SK-N-SH (cell line): ENCODE data around the gene CNTN4.

ENCODE experiments used
- CHD2 ChIP-seq: fragments of 150-350 bp; IDR thresholded peaks from 2 replicates; pipeline ENCODE4 v1.6.1; 2018; ENCODE audit warnings: low read length; ENCODE audit not compliant: partially characterized antibody
- EZH2phosphoT487 ChIP-seq: fragments of 200-600 bp; sonication (generic); IDR thresholded peaks from 2 replicates; pipeline ENCODE4 v1.6.1; 2017; ENCODE audit warnings: low read depth, mixed run types, mild to moderate bottlenecking, antibody characterized with exemption, moderate library complexity, borderline replicate concordance
- GABPA ChIP-seq: IDR thresholded peaks from 2 replicates; pipeline ENCODE4 v1.4.0; 2012; ENCODE audit warnings: low read depth, mild to moderate bottlenecking
- RFX5 ChIP-seq: IDR thresholded peaks from 2 replicates; pipeline ENCODE4 v1.6.1; 2012; ENCODE audit warnings: mild to moderate bottlenecking, improper control_type of control experiment, low read length
- TAF1 ChIP-seq: IDR thresholded peaks from 2 replicates; pipeline ENCODE4 v1.6.1; 2012; ENCODE audit warnings: low read depth, mild to moderate bottlenecking, low read length, moderate library complexity, borderline replicate concordance
- TEAD4 ChIP-seq: IDR thresholded peaks from 2 replicates; pipeline ENCODE4 v1.4.0; 2012; ENCODE audit warnings: mild to moderate bottlenecking, borderline replicate concordance; ENCODE audit not compliant: insufficient read depth
- TF ChIP-seq, protein P1 (sequence below): IDR thresholded peaks from 2 replicates; pipeline ENCODE4 v1.6.1; 2012; ENCODE audit warnings: mild to moderate bottlenecking, low read depth, low read length, moderate library complexity
- TF ChIP-seq, protein P2 (sequence below): IDR thresholded peaks from 2 replicates; pipeline ENCODE4; 2012
- TF ChIP-seq, protein P3 (sequence below): fragments of 200-600 bp; sonication (generic); IDR thresholded peaks from 2 replicates; pipeline ENCODE4 v1.6.1; 2017; ENCODE audit warnings: antibody characterized with exemption, mild to moderate bottlenecking, moderate library complexity
- TF ChIP-seq, protein P4 (sequence below): IDR thresholded peaks from 2 replicates; pipeline ENCODE4 v1.4.0; 2012; ENCODE audit warnings: low read depth

DNA sequence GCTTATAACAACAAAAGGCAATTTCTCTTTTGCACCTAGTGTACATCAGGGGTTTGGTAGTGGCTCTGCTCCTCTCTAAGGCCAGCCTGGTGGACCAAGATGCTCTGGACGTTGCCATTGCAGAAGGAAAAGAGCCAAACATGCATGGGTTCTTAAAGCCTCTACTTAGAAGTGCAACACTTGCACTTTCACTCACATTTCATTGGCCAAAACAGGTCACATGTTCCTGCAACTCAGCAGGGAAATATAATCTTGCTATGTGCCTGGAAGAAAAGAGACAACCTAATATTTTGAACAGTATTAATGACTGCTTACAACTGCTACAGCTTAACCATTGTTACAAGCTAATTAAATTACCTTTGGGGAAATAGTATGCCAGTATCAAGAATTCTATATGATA, 828.6 kb downstream of the CNTN4 start:
- TF ChIP-seq TAF1 = no peak
- TF ChIP-seq, protein P1, sequence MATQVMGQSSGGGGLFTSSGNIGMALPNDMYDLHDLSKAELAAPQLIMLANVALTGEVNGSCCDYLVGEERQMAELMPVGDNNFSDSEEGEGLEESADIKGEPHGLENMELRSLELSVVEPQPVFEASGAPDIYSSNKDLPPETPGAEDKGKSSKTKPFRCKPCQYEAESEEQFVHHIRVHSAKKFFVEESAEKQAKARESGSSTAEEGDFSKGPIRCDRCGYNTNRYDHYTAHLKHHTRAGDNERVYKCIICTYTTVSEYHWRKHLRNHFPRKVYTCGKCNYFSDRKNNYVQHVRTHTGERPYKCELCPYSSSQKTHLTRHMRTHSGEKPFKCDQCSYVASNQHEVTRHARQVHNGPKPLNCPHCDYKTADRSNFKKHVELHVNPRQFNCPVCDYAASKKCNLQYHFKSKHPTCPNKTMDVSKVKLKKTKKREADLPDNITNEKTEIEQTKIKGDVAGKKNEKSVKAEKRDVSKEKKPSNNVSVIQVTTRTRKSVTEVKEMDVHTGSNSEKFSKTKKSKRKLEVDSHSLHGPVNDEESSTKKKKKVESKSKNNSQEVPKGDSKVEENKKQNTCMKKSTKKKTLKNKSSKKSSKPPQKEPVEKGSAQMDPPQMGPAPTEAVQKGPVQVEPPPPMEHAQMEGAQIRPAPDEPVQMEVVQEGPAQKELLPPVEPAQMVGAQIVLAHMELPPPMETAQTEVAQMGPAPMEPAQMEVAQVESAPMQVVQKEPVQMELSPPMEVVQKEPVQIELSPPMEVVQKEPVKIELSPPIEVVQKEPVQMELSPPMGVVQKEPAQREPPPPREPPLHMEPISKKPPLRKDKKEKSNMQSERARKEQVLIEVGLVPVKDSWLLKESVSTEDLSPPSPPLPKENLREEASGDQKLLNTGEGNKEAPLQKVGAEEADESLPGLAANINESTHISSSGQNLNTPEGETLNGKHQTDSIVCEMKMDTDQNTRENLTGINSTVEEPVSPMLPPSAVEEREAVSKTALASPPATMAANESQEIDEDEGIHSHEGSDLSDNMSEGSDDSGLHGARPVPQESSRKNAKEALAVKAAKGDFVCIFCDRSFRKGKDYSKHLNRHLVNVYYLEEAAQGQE = no peak
- no peak for TF ChIP-seq TEAD4
- TF ChIP-seq CHD2 = no peak
- TF ChIP-seq, protein P2, sequence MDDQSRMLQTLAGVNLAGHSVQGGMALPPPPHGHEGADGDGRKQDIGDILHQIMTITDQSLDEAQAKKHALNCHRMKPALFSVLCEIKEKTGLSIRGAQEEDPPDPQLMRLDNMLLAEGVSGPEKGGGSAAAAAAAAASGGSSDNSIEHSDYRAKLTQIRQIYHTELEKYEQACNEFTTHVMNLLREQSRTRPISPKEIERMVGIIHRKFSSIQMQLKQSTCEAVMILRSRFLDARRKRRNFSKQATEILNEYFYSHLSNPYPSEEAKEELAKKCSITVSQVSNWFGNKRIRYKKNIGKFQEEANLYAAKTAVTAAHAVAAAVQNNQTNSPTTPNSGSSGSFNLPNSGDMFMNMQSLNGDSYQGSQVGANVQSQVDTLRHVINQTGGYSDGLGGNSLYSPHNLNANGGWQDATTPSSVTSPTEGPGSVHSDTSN = no peak
- TF ChIP-seq EZH2phosphoT487 = no peak
- TF ChIP-seq, protein P3, sequence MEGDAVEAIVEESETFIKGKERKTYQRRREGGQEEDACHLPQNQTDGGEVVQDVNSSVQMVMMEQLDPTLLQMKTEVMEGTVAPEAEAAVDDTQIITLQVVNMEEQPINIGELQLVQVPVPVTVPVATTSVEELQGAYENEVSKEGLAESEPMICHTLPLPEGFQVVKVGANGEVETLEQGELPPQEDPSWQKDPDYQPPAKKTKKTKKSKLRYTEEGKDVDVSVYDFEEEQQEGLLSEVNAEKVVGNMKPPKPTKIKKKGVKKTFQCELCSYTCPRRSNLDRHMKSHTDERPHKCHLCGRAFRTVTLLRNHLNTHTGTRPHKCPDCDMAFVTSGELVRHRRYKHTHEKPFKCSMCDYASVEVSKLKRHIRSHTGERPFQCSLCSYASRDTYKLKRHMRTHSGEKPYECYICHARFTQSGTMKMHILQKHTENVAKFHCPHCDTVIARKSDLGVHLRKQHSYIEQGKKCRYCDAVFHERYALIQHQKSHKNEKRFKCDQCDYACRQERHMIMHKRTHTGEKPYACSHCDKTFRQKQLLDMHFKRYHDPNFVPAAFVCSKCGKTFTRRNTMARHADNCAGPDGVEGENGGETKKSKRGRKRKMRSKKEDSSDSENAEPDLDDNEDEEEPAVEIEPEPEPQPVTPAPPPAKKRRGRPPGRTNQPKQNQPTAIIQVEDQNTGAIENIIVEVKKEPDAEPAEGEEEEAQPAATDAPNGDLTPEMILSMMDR = no peak
- TF ChIP-seq GABPA = no peak
- TF ChIP-seq, protein P4, sequence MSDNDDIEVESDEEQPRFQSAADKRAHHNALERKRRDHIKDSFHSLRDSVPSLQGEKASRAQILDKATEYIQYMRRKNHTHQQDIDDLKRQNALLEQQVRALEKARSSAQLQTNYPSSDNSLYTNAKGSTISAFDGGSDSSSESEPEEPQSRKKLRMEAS = no peak
- TF ChIP-seq RFX5 = no peak
